GM12891 (cell line): ENCODE results near the gene RAP1GDS1.

Experiments
- POLR2A ChIP-seq: IDR thresholded peaks from 2 replicates; pipeline ENCODE4 v1.6.1; 2011; ENCODE audit warnings: low read depth, low read length, control low read depth
- POLR2AphosphoS5 ChIP-seq: IDR thresholded peaks from 2 replicates; pipeline ENCODE4 v1.6.1; 2011; ENCODE audit warnings: low read depth, low read length, control low read depth
- POU2F2 ChIP-seq: IDR thresholded peaks from 2 replicates; pipeline ENCODE4 v1.6.1; 2011; ENCODE audit warnings: low read depth, mild to moderate bottlenecking, control low read depth, low read length, moderate library complexity
- SPI1 ChIP-seq: IDR thresholded peaks from 2 replicates; pipeline ENCODE4 v1.6.1; 2011; ENCODE audit warnings: low read depth, low read length, control low read depth
- TAF1 ChIP-seq: IDR thresholded peaks from 2 replicates; pipeline ENCODE4 v1.6.1; 2011; ENCODE audit warnings: low read depth, low read length, control low read depth

GRCh38 chr4:98446499-98447375, 185.6 kb downstream of the RAP1GDS1 start:
- TF ChIP-seq POLR2A, result no peak
- no peak for TF ChIP-seq POLR2AphosphoS5
- no peak for TF ChIP-seq POU2F2
- no peak for TF ChIP-seq TAF1
- TF ChIP-seq SPI1, result peak; percentile 66
